T-cell (primary cell): ENCODE results near the gene KIF16B. TPM values are rescaled to one million over a fixed set of nuclear protein-coding genes. Genes with fewer than 3 reads are reported as not detected.

Experiments
- ATAC-seq, 4 experiments: fragments of 200-7000 bp in 3 of 4; fragments of 150-1000 bp in 1 of 4; cut with Tn5 transposase; replicated peaks in 1 of 4; 1 replicate in 3 of 4; 2 replicates in 1 of 4; pipeline ENCODE4 v1.10.0; 2021; ENCODE audit warnings: moderate library complexity in 3 of 4, mild to moderate bottlenecking in 2 of 4, moderate number of reproducible peaks in 1 of 4
- CTCF ChIA-PET, 2 donors: fragments of 300-600 bp; sonication (Branson Sonifier 250); formaldehyde crosslinking; loops; one replicate each; lab custom pipeline; 2022; ENCODE audit warnings: antibody characterized with exemption in 2 of 2; lab: Charles Lee
- POLR2A ChIA-PET, 2 donors: fragments of 300-600 bp; sonication (Branson Sonifier 250); formaldehyde crosslinking; loops; one replicate each; lab custom pipeline; 2022; ENCODE audit warnings: antibody characterized with exemption in 2 of 2; lab: Charles Lee
- DNase-seq, 35 experiments: peaks; one replicate each; pipeline versions ENCODE4 v3.0.0 to v3.0.0-alpha.2; 2013 to 2023
- H3K27ac ChIP-seq: one replicate; pipeline ENCODE4 v1.5.1; 2013; ENCODE audit warnings: low read length
- H3K27me3 ChIP-seq, 2 experiments: replicated peaks in 1 of 2; 1 replicate in 1 of 2; 2 replicates in 1 of 2; pipeline versions ENCODE4 v1.6.1 to v1.7.0; 2013; ENCODE audit warnings: low read length in 1 of 2, mixed read lengths in 1 of 2; ENCODE audit not compliant: control insufficient read depth in 2 of 2, insufficient read depth in 2 of 2; ENCODE audit errors: extremely low read depth in 1 of 2
- H3K36me3 ChIP-seq, 2 donors: 1 replicate in 1 of 2; 2 replicates in 1 of 2; pipeline versions ENCODE4 v1.6.1 to v1.7.0; 2013; ENCODE audit warnings: low read length in 1 of 2; ENCODE audit not compliant: control insufficient read depth in 2 of 2, insufficient read depth in 1 of 2; ENCODE audit errors: extremely low read depth in 1 of 2
- H3K4me1 ChIP-seq, 2 experiments: 1 replicate in 1 of 2; 2 replicates in 1 of 2; pipeline versions ENCODE4 v1.6.1 to v1.7.0; 2013; ENCODE audit warnings: low read length in 2 of 2, mixed read lengths in 1 of 2; ENCODE audit not compliant: insufficient read depth in 2 of 2, control insufficient read depth in 1 of 2; ENCODE audit errors: extremely low read depth in 1 of 2
- H3K4me3 ChIP-seq, 2 donors: 1 replicate in 1 of 2; 2 replicates in 1 of 2; pipeline versions ENCODE4 v1.5.1 to v1.7.0; 2013; ENCODE audit warnings: mild to moderate bottlenecking in 2 of 2, low read length in 1 of 2, moderate library complexity in 1 of 2; ENCODE audit not compliant: control insufficient read depth in 1 of 2; ENCODE audit errors: extremely low read depth in 1 of 2
- H3K9me3 ChIP-seq: 2 replicates; pipeline ENCODE4 v1.7.0; 2013
- H3K27ac Mint-ChIP-seq, 2 donors: one replicate each; pipeline ENCODE4 v1.8.0; 2020 to 2021; ENCODE audit warnings: mild to moderate bottlenecking in 2 of 2, mixed read lengths in 2 of 2
- H3K27me3 Mint-ChIP-seq, 2 donors: one replicate each; pipeline ENCODE4 v1.8.0; 2021 to 2022; ENCODE audit warnings: mixed read lengths in 2 of 2
- H3K36me3 Mint-ChIP-seq: one replicate; pipeline ENCODE4 v1.8.0; 2021; ENCODE audit warnings: mixed read lengths
- H3K4me1 Mint-ChIP-seq, 3 donors: one replicate each; pipeline ENCODE4 v1.8.0; 2020 to 2022; ENCODE audit warnings: mixed read lengths in 3 of 3, mild to moderate bottlenecking in 1 of 3
- H3K4me3 Mint-ChIP-seq, 3 donors: one replicate each; pipeline ENCODE4 v1.8.0; 2020 to 2022; ENCODE audit warnings: mild to moderate bottlenecking in 3 of 3, mixed read lengths in 3 of 3, moderate library complexity in 3 of 3
- H3K9me3 Mint-ChIP-seq, 3 donors: one replicate each; pipeline ENCODE4 v1.8.0; 2020 to 2022; ENCODE audit warnings: mixed read lengths in 3 of 3
- WGBS: methylation state at CpG from one replicate; pipeline ENCODE4 v1.1.5; 2013; ENCODE audit warnings: missing lambda C conversion rate; ENCODE audit not compliant: insufficient coverage; 5-methylcytosine and 5-hydroxymethylcytosine counted together
- total RNA-seq, 35 experiments: library from RNA in 6 of 35; stranded (reverse) in 6 of 35; fragments of 120-200 nt in 1 of 35; gene quantifications; one replicate each; pipeline versions ENCODE4 v1.2.1 to v1.2.4 and lab custom pipeline; 2013 to 2026

Gene KIF16B
- total RNA-seq, 5 donors from 2014 or later (not counting 1 experiment from before 2014, with no cell fraction given), result 6.8 to 10.2 (median 8.7) TPM

DNA sequence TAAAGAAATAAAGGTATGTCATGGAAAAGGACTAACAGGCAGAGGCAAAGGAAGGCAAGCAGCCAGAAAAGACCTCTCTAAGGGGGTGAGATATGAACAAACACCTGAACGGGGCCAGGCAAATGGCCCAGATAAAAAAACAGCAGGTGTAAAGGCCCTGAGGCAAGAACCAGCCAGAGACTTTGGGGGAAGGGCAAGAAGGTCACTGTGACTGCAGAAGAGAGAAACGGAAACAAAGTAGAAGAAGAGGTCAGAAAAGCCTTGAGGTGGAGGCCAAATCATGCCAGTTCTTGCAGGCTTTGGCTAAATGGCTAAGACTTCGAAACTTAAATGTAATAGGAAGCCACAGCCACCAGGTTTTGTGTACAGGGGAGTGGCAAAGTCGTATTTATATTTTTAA is 30.8 kb downstream of the KIF16B start:
- no peaks in the 10 kb centered on the region for H3K4me1 ChIP-seq
- H3K4me3 Mint-ChIP-seq, result no peak overlapping the region
- H3K4me3 ChIP-seq, result no peak overlapping the region
- WGBS, result 83% methylated on average over 4 of the region's 4 CpGs
- H3K36me3 Mint-ChIP-seq, result peaks cover 7% of the 10 kb centered on the region
- H3K27me3 ChIP-seq, result no peaks in the 10 kb centered on the region
- no peaks in the 10 kb centered on the region for H3K36me3 ChIP-seq
- no peaks in the 10 kb centered on the region for H3K9me3 Mint-ChIP-seq
- H3K27ac ChIP-seq, result no peak overlapping the region
- ATAC-seq, result no peak
- ChIA-PET POLR2A (no interaction called here), CTCF (no interaction called here)
- peaks cover 6 to 19% (median 8%) of the 10 kb centered on the region in 3 donors for H3K4me1 Mint-ChIP-seq
- no peaks in the 10 kb centered on the region for H3K27me3 Mint-ChIP-seq
- no peaks in the 10 kb centered on the region for H3K9me3 ChIP-seq
- DNase-seq, result no peak
- H3K27ac Mint-ChIP-seq, result no peak overlapping the region

DNA sequence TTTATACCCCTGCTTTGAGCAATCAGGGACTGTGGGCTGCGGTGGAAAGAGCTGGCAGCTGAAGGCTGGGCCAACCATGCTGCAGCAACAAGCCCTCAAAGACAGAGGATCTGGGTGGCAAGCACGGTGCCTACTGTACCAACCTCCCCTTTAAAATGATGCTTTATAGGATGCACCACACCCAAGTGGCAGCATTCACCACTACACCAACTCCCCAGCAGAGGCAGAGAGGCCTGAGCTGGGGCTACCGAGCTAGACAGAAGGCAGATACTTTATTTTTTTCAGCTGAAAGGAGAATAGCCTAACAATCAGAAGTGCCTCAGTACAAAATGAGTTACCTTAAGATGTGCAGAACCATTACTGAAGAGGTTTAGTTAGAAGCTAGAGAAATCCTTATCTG is 31.4 kb downstream of the KIF16B start:
- Histone ChIP-seq H3K36me3 (no peaks in the 10 kb centered on the region), H3K27me3 (no peaks in the 10 kb centered on the region), H3K9me3 (no peaks in the 10 kb centered on the region), H3K27ac (no peak overlapping the region), H3K4me1 (no peaks in the 10 kb centered on the region), H3K4me3 (no peak overlapping the region)
- Mint-ChIP-seq H3K4me1 (peaks cover 6 to 16% (median 8%) of the 10 kb centered on the region in 3 donors), H3K27me3 (no peaks in the 10 kb centered on the region), H3K9me3 (no peaks in the 10 kb centered on the region), H3K36me3 (peaks cover 7% of the 10 kb centered on the region), H3K4me3 (no peak overlapping the region), H3K27ac (no peak overlapping the region)
- WGBS, result no CpG with 5 or more reads among the region's 3 CpGs
- ChIA-PET POLR2A (no interaction called here), CTCF (interaction anchor here in 1 of 2 donors (0.6 kb wide), 1 partner anchor 1373 kb away, joined by 6 read pairs; no protein-coding TSS in a partner anchor)
- DNase-seq (no peak), ATAC-seq (no peak)

DNA sequence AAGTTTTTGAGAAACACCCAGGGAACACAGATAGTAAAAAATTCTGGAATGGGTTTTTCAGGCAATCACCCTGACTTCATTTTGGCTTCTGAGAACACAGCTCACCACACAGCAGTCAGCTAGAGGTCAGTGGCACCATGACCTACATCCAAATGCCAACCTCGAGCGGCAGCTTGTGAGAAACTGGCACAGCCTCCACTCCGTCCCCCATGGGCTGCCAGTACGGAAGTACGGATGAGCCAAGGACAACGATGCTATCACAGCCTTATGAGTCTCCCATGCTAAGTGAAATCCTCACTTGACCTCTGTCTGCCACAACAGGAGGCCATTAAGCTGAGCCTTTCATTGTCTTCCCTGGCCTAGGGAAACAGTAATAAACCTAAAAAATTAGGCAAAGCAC is 32.0 kb downstream of the KIF16B start:
- H3K27ac ChIP-seq, result no peak overlapping the region
- no peaks in the 10 kb centered on the region for H3K9me3 ChIP-seq
- no peaks in the 10 kb centered on the region for H3K36me3 ChIP-seq
- ChIA-PET POLR2A (interaction anchor here in 1 of 2 donors (0.6 kb wide), 1 partner anchor 189 kb away, joined by 3 read pairs; no protein-coding TSS in a partner anchor), CTCF (no interaction called here)
- no peaks in the 10 kb centered on the region for H3K27me3 ChIP-seq
- no peaks in the 10 kb centered on the region for H3K9me3 Mint-ChIP-seq
- peaks cover 7% of the 10 kb centered on the region for H3K36me3 Mint-ChIP-seq
- H3K4me1 Mint-ChIP-seq, result peaks cover 6 to 13% (median 8%) of the 10 kb centered on the region in 3 donors
- H3K27ac Mint-ChIP-seq, result no peak overlapping the region
- no peaks in the 10 kb centered on the region for H3K27me3 Mint-ChIP-seq
- no CpG with 5 or more reads among the region's 6 CpGs for WGBS
- no peak for ATAC-seq
- H3K4me3 Mint-ChIP-seq, result no peak overlapping the region
- no peak for DNase-seq
- H3K4me1 ChIP-seq, result no peaks in the 10 kb centered on the region
- H3K4me3 ChIP-seq, result no peak overlapping the region

DNA sequence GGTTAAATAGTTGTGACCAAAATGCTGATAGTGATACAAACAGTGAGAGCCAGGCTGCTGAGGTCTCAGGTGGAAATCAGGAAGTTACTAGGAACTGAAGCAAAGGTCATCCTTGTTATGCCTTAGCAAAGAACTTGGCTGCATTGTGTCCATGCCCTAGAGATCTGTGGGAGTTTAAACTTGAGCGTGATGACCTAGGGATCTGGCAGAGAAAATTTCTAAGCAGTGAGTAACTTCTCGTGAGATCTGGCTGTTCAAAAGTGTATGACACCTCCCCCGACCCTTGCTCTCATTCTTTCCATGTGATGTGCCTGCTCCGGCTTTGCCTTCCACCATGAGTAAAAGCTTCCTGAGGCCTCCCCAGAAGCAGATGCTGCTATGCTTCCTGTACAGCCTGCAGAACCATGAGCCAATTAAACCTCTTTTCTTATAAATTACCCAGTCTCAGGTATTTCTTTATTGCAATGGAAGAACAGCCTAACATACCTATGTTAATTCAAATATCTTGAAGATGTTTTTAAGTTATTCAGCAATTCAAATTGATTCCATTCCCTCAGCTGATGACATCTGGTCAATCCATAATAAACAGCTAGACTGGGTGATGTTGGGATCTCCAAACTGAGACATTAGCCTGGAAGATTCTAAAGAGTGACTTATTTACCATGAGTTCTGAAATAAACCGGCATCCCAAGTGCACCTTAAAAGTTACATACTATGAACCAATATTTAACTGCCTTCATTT is 33.8 kb downstream of the KIF16B start:
- ATAC-seq (no peak), DNase-seq (no peak)
- Histone ChIP-seq H3K4me1 (no peaks in the 10 kb centered on the region), H3K27ac (no peak overlapping the region), H3K27me3 (no peaks in the 10 kb centered on the region), H3K4me3 (no peak overlapping the region), H3K9me3 (no peaks in the 10 kb centered on the region), H3K36me3 (no peaks in the 10 kb centered on the region)
- Mint-ChIP-seq H3K27me3 (no peaks in the 10 kb centered on the region), H3K9me3 (no peaks in the 10 kb centered on the region), H3K36me3 (peaks cover 7% of the 10 kb centered on the region), H3K27ac (no peak overlapping the region), H3K4me1 (peaks cover 6 to 13% (median 8%) of the 10 kb centered on the region in 3 donors), H3K4me3 (no peak overlapping the region)
- ChIA-PET CTCF (no interaction called here), POLR2A (no interaction called here)
- 100% methylated on average over 2 of the region's 5 CpGs for WGBS

DNA sequence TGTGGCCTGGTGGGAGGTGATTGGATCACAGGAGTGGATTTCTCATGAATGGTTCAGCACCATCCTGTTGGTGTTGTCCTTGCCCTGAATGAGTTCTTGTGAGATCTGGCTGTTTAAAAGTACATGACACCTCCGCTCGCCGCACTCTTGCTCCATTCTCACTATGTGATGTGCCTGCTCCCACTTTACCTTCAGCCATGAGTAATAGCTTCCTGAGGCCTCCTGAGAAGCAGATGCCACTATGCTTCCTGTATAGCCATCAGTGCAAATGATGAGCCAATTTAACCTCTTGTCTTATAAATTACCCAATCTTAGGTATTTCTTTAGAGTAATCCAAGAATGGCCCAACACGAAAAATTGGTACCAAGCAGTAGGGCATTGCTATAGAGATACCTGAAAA is 34.5 kb downstream of the KIF16B start:
- ATAC-seq, result no peak
- H3K4me3 ChIP-seq, result no peak overlapping the region
- H3K27me3 Mint-ChIP-seq, result no peaks in the 10 kb centered on the region
- H3K27ac Mint-ChIP-seq, result no peak overlapping the region
- no peaks in the 10 kb centered on the region for H3K4me1 ChIP-seq
- no peaks in the 10 kb centered on the region for H3K9me3 Mint-ChIP-seq
- 71% methylated on average over 1 of the region's 4 CpGs for WGBS
- peaks cover 7% of the 10 kb centered on the region for H3K36me3 Mint-ChIP-seq
- peaks cover 6 to 13% (median 8%) of the 10 kb centered on the region in 3 donors for H3K4me1 Mint-ChIP-seq
- no peak for DNase-seq
- H3K27me3 ChIP-seq, result no peaks in the 10 kb centered on the region
- H3K27ac ChIP-seq, result no peak overlapping the region
- no peaks in the 10 kb centered on the region for H3K9me3 ChIP-seq
- POLR2A ChIA-PET, result no interaction called here
- no peak overlapping the region for H3K4me3 Mint-ChIP-seq
- H3K36me3 ChIP-seq, result no peaks in the 10 kb centered on the region
- CTCF ChIA-PET, result no interaction called here

DNA sequence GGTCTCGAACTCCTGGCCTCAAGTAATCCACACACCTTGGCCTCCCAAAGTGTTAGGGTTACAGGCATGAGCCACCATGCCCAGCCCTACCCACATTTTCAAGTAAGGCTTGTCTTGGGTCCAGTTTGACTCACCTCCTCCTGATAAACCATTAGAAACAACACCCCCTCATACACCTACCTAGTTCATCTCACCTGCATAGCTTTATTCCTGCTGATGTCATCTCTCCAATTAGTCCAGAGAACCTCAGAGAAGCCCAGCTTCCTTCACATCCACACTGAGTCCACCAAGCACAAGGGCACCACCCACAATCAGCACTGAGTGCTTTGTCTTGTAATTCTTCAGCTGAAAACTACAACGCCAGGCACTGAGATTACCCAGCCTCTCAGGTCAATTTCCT is 35.3 kb downstream of the KIF16B start:
- H3K36me3 Mint-ChIP-seq, result peaks cover 7% of the 10 kb centered on the region
- 75% methylated on average over 1 of the region's 2 CpGs for WGBS
- H3K4me3 Mint-ChIP-seq, result no peak overlapping the region

More for the DNA sequence above, 35.3 kb downstream of the KIF16B start:
- Mint-ChIP-seq H3K27ac (no peak overlapping the region), H3K27me3 (no peaks in the 10 kb centered on the region), H3K4me1 (peaks cover 6 to 13% (median 8%) of the 10 kb centered on the region in 3 donors), H3K9me3 (no peaks in the 10 kb centered on the region)
- DNase-seq (no peak), ATAC-seq (no peak)
- no peaks in the 10 kb centered on the region for H3K36me3 ChIP-seq
- POLR2A ChIA-PET, result no interaction called here
- H3K4me1 ChIP-seq, result no peaks in the 10 kb centered on the region
- H3K27me3 ChIP-seq, result no peaks in the 10 kb centered on the region
- no peaks in the 10 kb centered on the region for H3K9me3 ChIP-seq
- no peak overlapping the region for H3K27ac ChIP-seq
- no peak overlapping the region for H3K4me3 ChIP-seq
- CTCF ChIA-PET, result no interaction called here
